ENCODE measurements around the gene CD200. TPM values are rescaled to one million over a fixed set of nuclear protein-coding genes. Genes with fewer than 3 reads are reported as not detected.

CD200 gene
- total RNA-seq, 4 donors from 2014 or later = 0.27 to 0.76 (median 0.36) TPM

DNA sequence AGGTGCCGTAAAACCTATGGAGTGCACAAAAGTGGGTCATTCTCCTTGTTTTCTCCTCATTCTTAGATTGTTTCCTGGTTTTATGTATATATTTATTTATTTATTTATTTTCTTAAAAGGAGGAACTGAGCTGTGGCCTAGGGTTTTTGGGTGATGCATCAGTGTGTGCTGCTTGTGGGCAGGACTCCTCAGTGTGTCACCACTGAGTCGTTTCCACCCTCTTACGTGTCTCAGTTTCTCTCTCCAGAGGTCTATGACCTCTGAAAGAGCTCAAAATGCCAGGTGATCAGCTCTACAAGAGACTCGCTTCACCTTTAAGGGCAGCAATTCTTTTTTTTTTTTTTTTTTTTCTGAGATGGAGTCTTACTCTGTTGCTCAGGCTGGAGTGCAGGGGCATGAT, 72.9 kb downstream of the CD200 start:
- TF ChIP-seq POLR2A (IDR thresholded peaks at IDR 0.05) (no peak), CTCF (IDR thresholded peaks at IDR 0.05 in 4 of 5, conservative IDR thresholded peaks at IDR 0.05 in 1 of 5) (no peak)
- H3K27ac ChIP-seq = no peak overlapping the region
- ATAC-seq (no peak), DNase-seq (no peak)
- H3K4me3 ChIP-seq = no peak overlapping the region
- in situ Hi-C loops (cut with MboI; ENCODE audit: low sequenced_read_pairs in 4 of 4) = no loop called here
- H3K9me3 ChIP-seq = no peaks in the 10 kb centered on the region
- no peaks in the 10 kb centered on the region for H3K36me3 ChIP-seq
- no peaks in the 10 kb centered on the region for H3K4me1 ChIP-seq
- intact Hi-C loops (cut with DNase I; ENCODE audit: low total_unique reads) = no loop called here
- H3K27me3 ChIP-seq = no peaks in the 10 kb centered on the region

DNA sequence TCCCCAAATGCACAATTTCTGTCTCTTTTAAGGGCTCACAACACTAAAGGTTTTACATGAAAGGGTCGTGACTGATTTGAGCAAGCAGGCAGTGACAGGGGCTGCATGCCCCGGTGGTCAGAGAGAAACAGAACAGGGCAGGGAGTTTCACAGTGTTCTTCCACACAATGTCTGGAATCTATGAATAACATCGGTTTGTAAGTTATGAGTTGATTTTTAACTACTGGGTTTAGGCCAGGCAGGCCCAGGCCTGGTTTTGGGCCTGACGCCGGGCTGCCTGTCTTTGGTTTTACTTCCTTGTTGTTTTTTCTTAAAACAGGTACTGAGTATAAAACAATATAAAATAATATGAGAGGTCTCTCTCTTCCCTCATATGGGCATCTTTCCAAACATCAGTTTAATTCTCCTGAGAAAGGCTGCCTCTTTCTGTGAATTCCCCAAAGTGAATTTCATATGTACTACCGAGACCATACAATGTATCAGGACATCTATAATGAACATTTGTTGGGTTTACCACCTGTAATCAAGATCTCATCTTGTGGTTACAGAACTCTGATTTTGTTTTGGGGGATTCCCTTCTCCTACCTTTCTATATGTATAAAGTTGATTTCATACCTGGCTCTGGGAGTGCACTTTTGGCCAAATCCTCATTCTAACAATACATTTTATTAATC, 74.4 kb downstream of the CD200 start:
- no peaks in the 10 kb centered on the region for H3K36me3 ChIP-seq
- in situ Hi-C loops (cut with MboI; ENCODE audit: low sequenced_read_pairs in 4 of 4) = no loop called here
- intact Hi-C loops (cut with DNase I; ENCODE audit: low total_unique reads) = no loop called here
- H3K27ac ChIP-seq = no peak overlapping the region
- TF ChIP-seq POLR2A (IDR thresholded peaks at IDR 0.05) = no peak
- no peak for TF ChIP-seq CTCF (IDR thresholded peaks at IDR 0.05 in 4 of 5, conservative IDR thresholded peaks at IDR 0.05 in 1 of 5)
- no peaks in the 10 kb centered on the region for H3K27me3 ChIP-seq
- DNase-seq (no peak), ATAC-seq (no peak)
- no peaks in the 10 kb centered on the region for H3K4me1 ChIP-seq
- no peak overlapping the region for H3K4me3 ChIP-seq
- no peaks in the 10 kb centered on the region for H3K9me3 ChIP-seq

GRCh38 chr3:112407888-112408702, 75.1 kb downstream of the CD200 start:
- TF ChIP-seq CTCF (IDR thresholded peaks at IDR 0.05 in 4 of 5, conservative IDR thresholded peaks at IDR 0.05 in 1 of 5) = no peak
- TF ChIP-seq POLR2A (IDR thresholded peaks at IDR 0.05) = no peak
- Histone ChIP-seq H3K4me3 (no peak overlapping the region), H3K27me3 (no peaks in the 10 kb centered on the region), H3K9me3 (no peaks in the 10 kb centered on the region), H3K4me1 (no peaks in the 10 kb centered on the region), H3K27ac (no peak overlapping the region), H3K36me3 (no peaks in the 10 kb centered on the region)
- intact Hi-C loops (cut with DNase I; ENCODE audit: low total_unique reads) (no loop called here), in situ Hi-C loops (cut with MboI; ENCODE audit: low sequenced_read_pairs in 4 of 4) (no loop called here)
- ATAC-seq (no peak), DNase-seq (no peak)

DNA sequence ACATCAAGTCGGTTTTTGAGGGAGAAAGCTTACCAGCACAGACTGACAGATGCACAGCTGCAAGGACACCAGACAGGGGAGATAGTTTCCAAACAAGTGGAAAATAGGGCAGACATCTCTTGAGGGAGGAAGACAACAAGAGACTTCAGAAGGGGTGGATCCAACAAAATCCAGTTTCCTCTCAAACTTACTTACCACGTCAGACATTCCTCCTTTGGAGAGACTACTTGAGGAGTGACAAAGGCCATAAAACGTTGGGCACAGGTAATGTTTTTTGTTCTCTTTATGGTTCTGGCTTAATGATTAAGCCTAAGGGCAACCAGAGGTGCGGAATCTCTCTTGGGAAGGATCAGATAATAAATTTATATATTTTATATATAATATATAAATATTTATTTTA, 76.1 kb downstream of the CD200 start:
- H3K27me3 ChIP-seq = no peaks in the 10 kb centered on the region
- in situ Hi-C loops (cut with MboI; ENCODE audit: low sequenced_read_pairs in 4 of 4) = no loop called here
- DNase-seq (no peak), ATAC-seq (no peak)
- no peaks in the 10 kb centered on the region for H3K9me3 ChIP-seq
- H3K36me3 ChIP-seq = no peaks in the 10 kb centered on the region
- no peak overlapping the region for H3K4me3 ChIP-seq
- TF ChIP-seq POLR2A (IDR thresholded peaks at IDR 0.05) (no peak), CTCF (IDR thresholded peaks at IDR 0.05 in 4 of 5, conservative IDR thresholded peaks at IDR 0.05 in 1 of 5) (no peak)
- H3K4me1 ChIP-seq = no peaks in the 10 kb centered on the region
- H3K27ac ChIP-seq = no peak overlapping the region
- intact Hi-C loops (cut with DNase I; ENCODE audit: low total_unique reads) = no loop called here

All from gastrocnemius medialis (tissue), 4 donors.